GM23338 (cell line): ENCODE results near the gene DOCK2. TPM values are rescaled to one million over a fixed set of nuclear protein-coding genes. Genes with fewer than 3 reads are reported as not detected.

Experiments
- ATAC-seq: fragments of 200-7000 bp; cut with Tn5 transposase; 3 replicates; pipeline ENCODE4 v1.9.1; 2020
- DNase-seq: peaks from one replicate; pipeline ENCODE4 v3.0.0-alpha.2; 2015; ENCODE audit warnings: low spot score
- H2AFZ ChIP-seq: fragments of 200-600 bp; sonication (generic); 2 replicates; pipeline ENCODE4 v1.8.0; 2016; ENCODE audit warnings: antibody characterized with exemption, mild to moderate bottlenecking, moderate library complexity
- H3F3A ChIP-seq: fragments of 200-600 bp; sonication (generic); replicated peaks from 2 replicates; pipeline ENCODE4 v1.8.0; 2017; ENCODE audit warnings: antibody characterized with exemption, mixed run types, low read depth
- H3K27ac ChIP-seq: fragments of 200-600 bp; sonication (generic); 2 replicates; pipeline ENCODE4 v1.6.1; 2016; ENCODE audit warnings: low read depth
- H3K27me3 ChIP-seq: fragments of 200-600 bp; sonication (generic); 2 replicates; pipeline ENCODE4 v1.8.0; 2016; ENCODE audit warnings: mild to moderate bottlenecking, mixed run types, moderate library complexity; ENCODE audit not compliant: insufficient read depth
- H3K36me3 ChIP-seq: fragments of 200-600 bp; sonication (generic); 2 replicates; pipeline ENCODE4 v1.8.0; 2016; ENCODE audit warnings: mild to moderate bottlenecking; ENCODE audit not compliant: insufficient read depth
- H3K4me1 ChIP-seq: fragments of 200-600 bp; sonication (generic); 2 replicates; pipeline ENCODE4 v1.8.0; 2016; ENCODE audit warnings: mild to moderate bottlenecking, moderate library complexity; ENCODE audit not compliant: insufficient read depth
- H3K4me2 ChIP-seq: fragments of 200-600 bp; sonication (generic); 2 replicates; pipeline ENCODE4 v1.7.1; 2017; ENCODE audit warnings: mixed run types
- H3K4me3 ChIP-seq: fragments of 200-600 bp; sonication (generic); 2 replicates; pipeline ENCODE4 v1.6.1; 2016; ENCODE audit warnings: mixed run types
- H3K79me2 ChIP-seq: fragments of 200-600 bp; sonication (generic); replicated peaks from 2 replicates; pipeline ENCODE4 v1.8.0; 2017; ENCODE audit warnings: mild to moderate bottlenecking; ENCODE audit not compliant: insufficient read depth
- H3K9me2 ChIP-seq: fragments of 200-600 bp; sonication (generic); 2 replicates; pipeline ENCODE4 v1.8.0; 2017; ENCODE audit not compliant: insufficient read depth
- H4K20me1 ChIP-seq: fragments of 200-600 bp; sonication (generic); replicated peaks from 2 replicates; pipeline ENCODE4 v1.8.0; 2017; ENCODE audit warnings: mild to moderate bottlenecking; ENCODE audit not compliant: insufficient read depth
- H3K27ac Mint-ChIP-seq: 2 replicates; pipeline ENCODE4 v1.8.0; 2020; ENCODE audit warnings: inconsistent platforms, mild to moderate bottlenecking, moderate library complexity, mixed read lengths
- H3K27me3 Mint-ChIP-seq: 3 replicates; pipeline ENCODE4 v1.8.0; 2022; ENCODE audit warnings: low read depth, mild to moderate bottlenecking, moderate library complexity, mixed read lengths, inconsistent platforms; ENCODE audit not compliant: insufficient read depth, poor library complexity
- H3K36me3 Mint-ChIP-seq: 3 replicates; pipeline ENCODE4 v1.8.0; 2021; ENCODE audit warnings: low read depth, mild to moderate bottlenecking, inconsistent platforms, moderate library complexity, mixed read lengths
- H3K4me1 Mint-ChIP-seq: 3 replicates; pipeline ENCODE4 v1.8.0; 2020; ENCODE audit warnings: mild to moderate bottlenecking, inconsistent platforms, mixed read lengths
- H3K4me3 Mint-ChIP-seq: 3 replicates; pipeline ENCODE4 v1.8.0; 2021; ENCODE audit warnings: moderate library complexity, mild to moderate bottlenecking, inconsistent platforms, mixed read lengths
- H3K9me3 Mint-ChIP-seq: 3 replicates; pipeline ENCODE4 v1.8.0; 2020; ENCODE audit warnings: moderate library complexity, mild to moderate bottlenecking, inconsistent platforms, mixed read lengths
- CREB1 ChIP-seq: fragments of 250-450 bp; sonication (Bioruptor Pico); IDR thresholded peaks from 2 replicates; pipeline ENCODE4 v1.5.0; 2020; ENCODE audit warnings: low read depth, mild to moderate bottlenecking, moderate library complexity
- CTCF ChIP-seq, 2 experiments: fragments of 200-600 bp in 1 of 2; sonication (generic) in 1 of 2; conservative IDR thresholded peaks; 2 replicates each; pipeline versions ENCODE4 v1.5.1 to v1.6.1; 2016 to 2017; ENCODE audit warnings: antibody characterized with exemption in 2 of 2, low read depth in 2 of 2, mild to moderate bottlenecking in 2 of 2, moderate library complexity in 1 of 2
- ETS1 ChIP-seq: IDR thresholded peaks from 2 replicates; pipeline ENCODE4 v1.6.1; 2016; ENCODE audit warnings: antibody characterized with exemption
- JUNB ChIP-seq: IDR thresholded peaks from one replicate; pipeline ENCODE4 v1.6.1; 2016; ENCODE audit warnings: antibody characterized with exemption; ENCODE audit not compliant: unreplicated experiment
- NANOG ChIP-seq: IDR thresholded peaks from 2 replicates; pipeline ENCODE4 v1.6.1; 2016; ENCODE audit warnings: antibody characterized with exemption, borderline replicate concordance
- POLR2AphosphoS5 ChIP-seq: IDR thresholded peaks from 2 replicates; pipeline ENCODE4 v1.6.1; 2016; ENCODE audit warnings: antibody characterized with exemption, low read depth
- STAT1 ChIP-seq: IDR thresholded peaks from one replicate; pipeline ENCODE4 v1.6.1; 2016; ENCODE audit warnings: antibody characterized with exemption; ENCODE audit not compliant: unreplicated experiment
- ZNF331 ChIP-seq: fragments of 250-450 bp; sonication (Bioruptor Pico); IDR thresholded peaks from 2 replicates; pipeline ENCODE4 v1.5.0; 2020; ENCODE audit warnings: low read depth, mild to moderate bottlenecking, moderate library complexity
- polyA plus RNA-seq: library from polyadenylated mRNA; unstranded; fragments of >200 nt; fragmentation: Nextera tagmentation; extraction: Ambion mirVana; gene quantifications from 2 replicates; pipeline ENCODE4 v1.2.1, GENCODE V29; 2016
- total RNA-seq: library from RNA; depleted of rRNA; stranded (reverse); fragments of >200 nt; shearing (Covaris generic); gene quantifications from 2 replicates; pipeline ENCODE4 v1.2.3, GENCODE V29; 2014

DOCK2 gene
- total and polyA plus RNA-seq, 2 experiments from 2014 or later = 3.7 to 9.4 TPM

DNA sequence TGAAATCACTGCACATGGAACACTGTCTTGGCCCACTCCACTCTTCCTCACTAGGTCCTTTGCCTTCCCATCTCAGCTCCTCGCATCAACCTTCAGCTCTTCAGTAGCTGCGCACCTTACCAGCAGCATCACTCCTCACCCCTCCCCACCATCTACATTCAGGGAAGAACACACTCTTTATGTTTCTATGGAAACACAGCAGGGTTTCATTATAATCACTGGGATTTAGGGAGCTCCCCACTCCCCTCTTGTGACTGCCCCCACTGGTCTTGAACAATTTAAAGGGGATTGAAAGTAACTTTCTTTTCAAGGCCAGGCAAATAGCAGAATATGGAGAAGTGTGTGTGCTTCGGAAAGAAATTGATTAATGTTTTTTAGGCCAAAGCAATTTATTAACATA, 232.0 kb downstream of the DOCK2 start:
- H3K4me3 ChIP-seq = no peak overlapping the region
- H3K4me1 ChIP-seq = no peaks in the 10 kb centered on the region
- no peaks in the 10 kb centered on the region for H3K79me2 ChIP-seq
- H4K20me1 ChIP-seq = no peaks in the 10 kb centered on the region
- no peaks in the 10 kb centered on the region for H3F3A ChIP-seq
- H3K27ac Mint-ChIP-seq = no peak overlapping the region
- peak; percentile 28 for DNase-seq
- H3K4me1 Mint-ChIP-seq = peaks cover 7% of the 10 kb centered on the region
- H3K36me3 ChIP-seq = no peaks in the 10 kb centered on the region
- TF ChIP-seq POLR2AphosphoS5 = no peak
- no peak for TF ChIP-seq JUNB
- no peak for TF ChIP-seq ZNF331 (CRISPR knock-in tag)
- TF ChIP-seq CREB1 (CRISPR knock-in tag) = no peak
- H2AFZ ChIP-seq = no peak overlapping the region
- no peaks in the 10 kb centered on the region for H3K9me2 ChIP-seq
- no peak overlapping the region for H3K27ac ChIP-seq
- no peaks in the 10 kb centered on the region for H3K36me3 Mint-ChIP-seq
- peaks cover 4% of the 10 kb centered on the region for H3K27me3 Mint-ChIP-seq
- H3K9me3 Mint-ChIP-seq = no peaks in the 10 kb centered on the region
- H3K27me3 ChIP-seq = no peaks in the 10 kb centered on the region
- H3K4me2 ChIP-seq = no peak overlapping the region
- no peak; the same call in 2 of the 3 replicates for ATAC-seq
- no peak overlapping the region for H3K4me3 Mint-ChIP-seq

DNA sequence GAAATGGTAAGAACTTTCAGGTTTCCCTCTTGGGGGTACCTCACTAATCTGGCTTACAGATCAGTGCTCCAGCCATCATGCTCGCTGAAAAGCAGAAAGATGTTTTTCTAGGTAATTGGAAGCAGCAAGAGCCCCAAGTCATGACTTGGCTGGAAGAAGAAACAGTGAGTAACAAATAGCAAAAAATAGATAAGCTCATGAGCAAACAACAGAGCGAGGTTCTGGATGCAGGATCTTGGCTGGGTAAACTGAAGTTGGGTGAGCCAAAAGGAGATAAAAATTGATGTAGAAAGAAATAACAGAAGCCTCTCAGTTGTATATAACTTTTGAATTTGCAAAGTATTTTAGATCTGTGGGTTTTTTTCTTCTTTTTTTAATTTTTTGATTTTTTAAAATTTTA, 233.1 kb downstream of the DOCK2 start:
- Histone ChIP-seq H3K79me2 (no peaks in the 10 kb centered on the region), H3K27me3 (no peaks in the 10 kb centered on the region), H2AFZ (no peak overlapping the region), H3K4me3 (no peak overlapping the region), H3K9me2 (no peaks in the 10 kb centered on the region), H3K27ac (no peak overlapping the region), H3F3A (no peaks in the 10 kb centered on the region), H3K36me3 (no peaks in the 10 kb centered on the region), H3K4me1 (no peaks in the 10 kb centered on the region), H4K20me1 (no peaks in the 10 kb centered on the region), H3K4me2 (no peak overlapping the region)
- Mint-ChIP-seq H3K27ac (no peak overlapping the region), H3K9me3 (no peaks in the 10 kb centered on the region), H3K4me3 (no peak overlapping the region), H3K4me1 (peaks cover 7% of the 10 kb centered on the region), H3K27me3 (peaks cover 4% of the 10 kb centered on the region), H3K36me3 (no peaks in the 10 kb centered on the region)
- TF ChIP-seq JUNB = no peak
- no peak for TF ChIP-seq CTCF (conservative IDR thresholded peaks at IDR 0.05; ENCODE audit: low read depth in 2 of 2)
- TF ChIP-seq ETS1 = no peak
- TF ChIP-seq ZNF331 (CRISPR knock-in tag) = no peak
- TF ChIP-seq STAT1 = no peak
- DNase-seq (no peak), ATAC-seq (no peak)

DNA sequence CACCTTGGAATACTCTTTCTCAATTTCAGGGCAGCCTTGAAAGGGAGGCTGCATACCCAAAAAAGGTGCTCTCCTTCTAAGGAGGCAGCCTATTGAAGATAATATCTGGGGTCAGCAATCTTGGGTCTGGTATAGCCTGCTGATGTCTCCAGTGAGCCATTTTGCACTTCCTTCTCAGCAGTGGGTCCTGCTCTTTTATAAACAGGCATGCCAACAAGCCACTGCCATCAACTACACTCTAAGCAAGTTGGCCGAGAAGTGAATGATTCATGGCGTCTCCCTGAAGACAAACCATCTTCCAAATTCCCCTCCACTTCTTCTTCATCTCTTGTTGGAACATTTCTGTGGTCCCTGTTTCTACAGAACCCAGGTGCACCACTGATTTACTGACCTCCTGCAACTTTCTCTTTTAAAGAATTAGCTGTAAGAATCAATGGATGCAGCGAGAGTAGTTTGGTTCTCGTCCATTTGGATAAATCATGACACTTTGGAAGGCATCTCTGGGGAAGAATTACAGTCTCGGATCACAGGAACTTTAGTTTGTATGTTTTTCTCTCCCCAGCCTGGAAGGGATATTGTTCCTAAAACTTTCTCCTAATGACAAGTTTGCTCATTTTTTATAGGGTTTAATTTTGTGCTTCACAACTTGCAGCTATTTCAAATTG, 234.9 kb downstream of the DOCK2 start:
- Histone ChIP-seq H2AFZ (no peak overlapping the region), H3K27me3 (no peaks in the 10 kb centered on the region), H3K27ac (no peak overlapping the region), H3K36me3 (no peaks in the 10 kb centered on the region), H4K20me1 (no peaks in the 10 kb centered on the region), H3K4me1 (no peaks in the 10 kb centered on the region), H3K4me3 (no peak overlapping the region), H3K9me2 (no peaks in the 10 kb centered on the region), H3F3A (no peaks in the 10 kb centered on the region), H3K4me2 (no peak overlapping the region), H3K79me2 (no peaks in the 10 kb centered on the region)
- DNase-seq = no peak
- H3K27me3 Mint-ChIP-seq = peaks cover 4% of the 10 kb centered on the region
- no peak overlapping the region for H3K27ac Mint-ChIP-seq
- no peaks in the 10 kb centered on the region for H3K36me3 Mint-ChIP-seq
- no peak overlapping the region for H3K4me3 Mint-ChIP-seq
- no peaks in the 10 kb centered on the region for H3K9me3 Mint-ChIP-seq
- no peak for ATAC-seq
- H3K4me1 Mint-ChIP-seq = peaks cover 7% of the 10 kb centered on the region
- TF ChIP-seq STAT1 (no peak), JUNB (no peak), NANOG (no peak), ETS1 (no peak), POLR2AphosphoS5 (no peak), CTCF (conservative IDR thresholded peaks at IDR 0.05; ENCODE audit: low read depth in 2 of 2) (no peak)
